ENCODE results near the gene MIPOL1.

MIPOL1 gene

DNA sequence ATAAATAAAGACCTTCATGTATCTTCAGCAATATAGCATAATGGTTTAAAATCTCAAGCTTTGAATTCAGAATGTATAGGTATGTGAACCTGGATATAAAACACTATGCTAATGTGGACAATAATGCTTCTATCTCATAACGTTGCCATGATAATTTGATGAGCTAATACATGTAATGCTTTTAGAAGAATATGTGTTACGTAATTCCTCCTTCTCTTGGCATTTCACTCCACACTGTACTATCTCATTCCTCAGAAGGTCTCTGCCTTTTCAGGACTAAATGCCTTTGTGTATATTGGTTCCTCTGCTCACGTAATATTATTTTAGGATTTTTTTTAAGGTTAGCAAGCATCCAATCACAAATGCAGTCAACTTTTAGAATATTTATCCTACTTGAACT lies 310.8 kb downstream of the MIPOL1 start (continued):
- TF ChIP-seq, protein P1, sequence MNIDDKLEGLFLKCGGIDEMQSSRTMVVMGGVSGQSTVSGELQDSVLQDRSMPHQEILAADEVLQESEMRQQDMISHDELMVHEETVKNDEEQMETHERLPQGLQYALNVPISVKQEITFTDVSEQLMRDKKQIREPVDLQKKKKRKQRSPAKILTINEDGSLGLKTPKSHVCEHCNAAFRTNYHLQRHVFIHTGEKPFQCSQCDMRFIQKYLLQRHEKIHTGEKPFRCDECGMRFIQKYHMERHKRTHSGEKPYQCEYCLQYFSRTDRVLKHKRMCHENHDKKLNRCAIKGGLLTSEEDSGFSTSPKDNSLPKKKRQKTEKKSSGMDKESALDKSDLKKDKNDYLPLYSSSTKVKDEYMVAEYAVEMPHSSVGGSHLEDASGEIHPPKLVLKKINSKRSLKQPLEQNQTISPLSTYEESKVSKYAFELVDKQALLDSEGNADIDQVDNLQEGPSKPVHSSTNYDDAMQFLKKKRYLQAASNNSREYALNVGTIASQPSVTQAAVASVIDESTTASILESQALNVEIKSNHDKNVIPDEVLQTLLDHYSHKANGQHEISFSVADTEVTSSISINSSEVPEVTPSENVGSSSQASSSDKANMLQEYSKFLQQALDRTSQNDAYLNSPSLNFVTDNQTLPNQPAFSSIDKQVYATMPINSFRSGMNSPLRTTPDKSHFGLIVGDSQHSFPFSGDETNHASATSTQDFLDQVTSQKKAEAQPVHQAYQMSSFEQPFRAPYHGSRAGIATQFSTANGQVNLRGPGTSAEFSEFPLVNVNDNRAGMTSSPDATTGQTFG (tag by site-specific recombination; IDR thresholded peaks at IDR 0.05; ENCODE audit: borderline replicate concordance), result no peak
- TF ChIP-seq MEIS1 (CRISPR knock-in tag; IDR thresholded peaks at IDR 0.05; ENCODE audit: borderline replicate concordance) (no peak), ZNF501 (tag by site-specific recombination; IDR thresholded peaks at IDR 0.05) (no peak), WT1 (tag by site-specific recombination; IDR thresholded peaks at IDR 0.05) (no peak), ZNF670 (tag by site-specific recombination; IDR thresholded peaks at IDR 0.05; ENCODE audit: low read depth) (no peak), ZNF561 (tag by site-specific recombination; IDR thresholded peaks at IDR 0.05; ENCODE audit: borderline replicate concordance) (no peak)
- TF ChIP-seq, protein P2, sequence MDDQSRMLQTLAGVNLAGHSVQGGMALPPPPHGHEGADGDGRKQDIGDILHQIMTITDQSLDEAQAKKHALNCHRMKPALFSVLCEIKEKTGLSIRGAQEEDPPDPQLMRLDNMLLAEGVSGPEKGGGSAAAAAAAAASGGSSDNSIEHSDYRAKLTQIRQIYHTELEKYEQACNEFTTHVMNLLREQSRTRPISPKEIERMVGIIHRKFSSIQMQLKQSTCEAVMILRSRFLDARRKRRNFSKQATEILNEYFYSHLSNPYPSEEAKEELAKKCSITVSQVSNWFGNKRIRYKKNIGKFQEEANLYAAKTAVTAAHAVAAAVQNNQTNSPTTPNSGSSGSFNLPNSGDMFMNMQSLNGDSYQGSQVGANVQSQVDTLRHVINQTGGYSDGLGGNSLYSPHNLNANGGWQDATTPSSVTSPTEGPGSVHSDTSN (CRISPR knock-in tag; IDR thresholded peaks at IDR 0.05), result no peak
- TF ChIP-seq, protein P3, sequence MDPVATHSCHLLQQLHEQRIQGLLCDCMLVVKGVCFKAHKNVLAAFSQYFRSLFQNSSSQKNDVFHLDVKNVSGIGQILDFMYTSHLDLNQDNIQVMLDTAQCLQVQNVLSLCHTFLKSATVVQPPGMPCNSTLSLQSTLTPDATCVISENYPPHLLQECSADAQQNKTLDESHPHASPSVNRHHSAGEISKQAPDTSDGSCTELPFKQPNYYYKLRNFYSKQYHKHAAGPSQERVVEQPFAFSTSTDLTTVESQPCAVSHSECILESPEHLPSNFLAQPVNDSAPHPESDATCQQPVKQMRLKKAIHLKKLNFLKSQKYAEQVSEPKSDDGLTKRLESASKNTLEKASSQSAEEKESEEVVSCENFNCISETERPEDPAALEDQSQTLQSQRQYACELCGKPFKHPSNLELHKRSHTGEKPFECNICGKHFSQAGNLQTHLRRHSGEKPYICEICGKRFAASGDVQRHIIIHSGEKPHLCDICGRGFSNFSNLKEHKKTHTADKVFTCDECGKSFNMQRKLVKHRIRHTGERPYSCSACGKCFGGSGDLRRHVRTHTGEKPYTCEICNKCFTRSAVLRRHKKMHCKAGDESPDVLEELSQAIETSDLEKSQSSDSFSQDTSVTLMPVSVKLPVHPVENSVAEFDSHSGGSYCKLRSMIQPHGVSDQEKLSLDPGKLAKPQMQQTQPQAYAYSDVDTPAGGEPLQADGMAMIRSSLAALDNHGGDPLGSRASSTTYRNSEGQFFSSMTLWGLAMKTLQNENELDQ (tag by site-specific recombination; IDR thresholded peaks at IDR 0.05; ENCODE audit: low read depth), result no peak
- TF ChIP-seq, protein P4, sequence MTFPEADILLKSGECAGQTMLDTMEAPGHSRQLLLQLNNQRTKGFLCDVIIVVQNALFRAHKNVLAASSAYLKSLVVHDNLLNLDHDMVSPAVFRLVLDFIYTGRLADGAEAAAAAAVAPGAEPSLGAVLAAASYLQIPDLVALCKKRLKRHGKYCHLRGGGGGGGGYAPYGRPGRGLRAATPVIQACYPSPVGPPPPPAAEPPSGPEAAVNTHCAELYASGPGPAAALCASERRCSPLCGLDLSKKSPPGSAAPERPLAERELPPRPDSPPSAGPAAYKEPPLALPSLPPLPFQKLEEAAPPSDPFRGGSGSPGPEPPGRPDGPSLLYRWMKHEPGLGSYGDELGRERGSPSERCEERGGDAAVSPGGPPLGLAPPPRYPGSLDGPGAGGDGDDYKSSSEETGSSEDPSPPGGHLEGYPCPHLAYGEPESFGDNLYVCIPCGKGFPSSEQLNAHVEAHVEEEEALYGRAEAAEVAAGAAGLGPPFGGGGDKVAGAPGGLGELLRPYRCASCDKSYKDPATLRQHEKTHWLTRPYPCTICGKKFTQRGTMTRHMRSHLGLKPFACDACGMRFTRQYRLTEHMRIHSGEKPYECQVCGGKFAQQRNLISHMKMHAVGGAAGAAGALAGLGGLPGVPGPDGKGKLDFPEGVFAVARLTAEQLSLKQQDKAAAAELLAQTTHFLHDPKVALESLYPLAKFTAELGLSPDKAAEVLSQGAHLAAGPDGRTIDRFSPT (tag by site-specific recombination; IDR thresholded peaks at IDR 0.05), result no peak

DNA sequence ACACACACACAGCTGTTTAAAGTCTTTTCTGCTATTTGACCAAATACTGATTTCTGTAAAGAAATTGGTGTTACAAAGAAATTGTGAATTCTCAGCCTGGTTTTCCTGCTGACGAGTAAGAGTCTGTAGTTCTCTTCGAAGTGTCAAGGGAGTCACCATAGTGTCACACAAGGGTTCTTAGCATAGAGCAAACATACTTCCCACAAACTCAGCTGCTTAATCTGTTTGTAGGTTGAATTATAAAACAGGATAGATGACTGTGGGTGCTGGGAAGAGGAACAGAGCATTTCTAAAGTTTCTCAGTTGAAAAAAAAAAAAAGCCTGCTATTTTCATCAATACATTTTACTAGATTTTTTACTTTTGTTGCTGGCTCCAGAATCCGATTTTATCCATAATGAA lies 314.4 kb downstream of the MIPOL1 start:
- CTCF ChIA-PET, result no interaction called here
- TF ChIP-seq ZNF19 (tag by site-specific recombination; IDR thresholded peaks at IDR 0.05; ENCODE audit: low read depth) (no peak), ZNF354C (tag by site-specific recombination; IDR thresholded peaks at IDR 0.05; ENCODE audit: borderline replicate concordance, low read depth) (no peak), ZNF155 (tag by site-specific recombination; IDR thresholded peaks at IDR 0.05) (no peak), ZNF433 (tag by site-specific recombination; IDR thresholded peaks at IDR 0.05; ENCODE audit: low read depth) (no peak), ZFP3 (tag by site-specific recombination; IDR thresholded peaks at IDR 0.05; ENCODE audit: low read depth) (no peak), ZNF843 (tag by site-specific recombination; IDR thresholded peaks at IDR 0.05) (no peak), ZNF791 (tag by site-specific recombination; IDR thresholded peaks at IDR 0.05) (no peak), ZNF292 (tag by site-specific recombination; IDR thresholded peaks at IDR 0.05; ENCODE audit: borderline replicate concordance, low read depth) (no peak)
- TF ChIP-seq, protein P5, sequence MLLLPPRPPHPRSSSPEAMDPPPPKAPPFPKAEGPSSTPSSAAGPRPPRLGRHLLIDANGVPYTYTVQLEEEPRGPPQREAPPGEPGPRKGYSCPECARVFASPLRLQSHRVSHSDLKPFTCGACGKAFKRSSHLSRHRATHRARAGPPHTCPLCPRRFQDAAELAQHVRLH (tag by site-specific recombination; IDR thresholded peaks at IDR 0.05), result no peak
- TF ChIP-seq, protein P6, sequence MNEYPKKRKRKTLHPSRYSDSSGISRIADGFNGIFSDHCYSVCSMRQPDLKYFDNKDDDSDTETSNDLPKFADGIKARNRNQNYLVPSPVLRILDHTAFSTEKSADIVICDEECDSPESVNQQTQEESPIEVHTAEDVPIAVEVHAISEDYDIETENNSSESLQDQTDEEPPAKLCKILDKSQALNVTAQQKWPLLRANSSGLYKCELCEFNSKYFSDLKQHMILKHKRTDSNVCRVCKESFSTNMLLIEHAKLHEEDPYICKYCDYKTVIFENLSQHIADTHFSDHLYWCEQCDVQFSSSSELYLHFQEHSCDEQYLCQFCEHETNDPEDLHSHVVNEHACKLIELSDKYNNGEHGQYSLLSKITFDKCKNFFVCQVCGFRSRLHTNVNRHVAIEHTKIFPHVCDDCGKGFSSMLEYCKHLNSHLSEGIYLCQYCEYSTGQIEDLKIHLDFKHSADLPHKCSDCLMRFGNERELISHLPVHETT (tag by site-specific recombination; IDR thresholded peaks at IDR 0.05), result no peak
- TF ChIP-seq, protein P7, sequence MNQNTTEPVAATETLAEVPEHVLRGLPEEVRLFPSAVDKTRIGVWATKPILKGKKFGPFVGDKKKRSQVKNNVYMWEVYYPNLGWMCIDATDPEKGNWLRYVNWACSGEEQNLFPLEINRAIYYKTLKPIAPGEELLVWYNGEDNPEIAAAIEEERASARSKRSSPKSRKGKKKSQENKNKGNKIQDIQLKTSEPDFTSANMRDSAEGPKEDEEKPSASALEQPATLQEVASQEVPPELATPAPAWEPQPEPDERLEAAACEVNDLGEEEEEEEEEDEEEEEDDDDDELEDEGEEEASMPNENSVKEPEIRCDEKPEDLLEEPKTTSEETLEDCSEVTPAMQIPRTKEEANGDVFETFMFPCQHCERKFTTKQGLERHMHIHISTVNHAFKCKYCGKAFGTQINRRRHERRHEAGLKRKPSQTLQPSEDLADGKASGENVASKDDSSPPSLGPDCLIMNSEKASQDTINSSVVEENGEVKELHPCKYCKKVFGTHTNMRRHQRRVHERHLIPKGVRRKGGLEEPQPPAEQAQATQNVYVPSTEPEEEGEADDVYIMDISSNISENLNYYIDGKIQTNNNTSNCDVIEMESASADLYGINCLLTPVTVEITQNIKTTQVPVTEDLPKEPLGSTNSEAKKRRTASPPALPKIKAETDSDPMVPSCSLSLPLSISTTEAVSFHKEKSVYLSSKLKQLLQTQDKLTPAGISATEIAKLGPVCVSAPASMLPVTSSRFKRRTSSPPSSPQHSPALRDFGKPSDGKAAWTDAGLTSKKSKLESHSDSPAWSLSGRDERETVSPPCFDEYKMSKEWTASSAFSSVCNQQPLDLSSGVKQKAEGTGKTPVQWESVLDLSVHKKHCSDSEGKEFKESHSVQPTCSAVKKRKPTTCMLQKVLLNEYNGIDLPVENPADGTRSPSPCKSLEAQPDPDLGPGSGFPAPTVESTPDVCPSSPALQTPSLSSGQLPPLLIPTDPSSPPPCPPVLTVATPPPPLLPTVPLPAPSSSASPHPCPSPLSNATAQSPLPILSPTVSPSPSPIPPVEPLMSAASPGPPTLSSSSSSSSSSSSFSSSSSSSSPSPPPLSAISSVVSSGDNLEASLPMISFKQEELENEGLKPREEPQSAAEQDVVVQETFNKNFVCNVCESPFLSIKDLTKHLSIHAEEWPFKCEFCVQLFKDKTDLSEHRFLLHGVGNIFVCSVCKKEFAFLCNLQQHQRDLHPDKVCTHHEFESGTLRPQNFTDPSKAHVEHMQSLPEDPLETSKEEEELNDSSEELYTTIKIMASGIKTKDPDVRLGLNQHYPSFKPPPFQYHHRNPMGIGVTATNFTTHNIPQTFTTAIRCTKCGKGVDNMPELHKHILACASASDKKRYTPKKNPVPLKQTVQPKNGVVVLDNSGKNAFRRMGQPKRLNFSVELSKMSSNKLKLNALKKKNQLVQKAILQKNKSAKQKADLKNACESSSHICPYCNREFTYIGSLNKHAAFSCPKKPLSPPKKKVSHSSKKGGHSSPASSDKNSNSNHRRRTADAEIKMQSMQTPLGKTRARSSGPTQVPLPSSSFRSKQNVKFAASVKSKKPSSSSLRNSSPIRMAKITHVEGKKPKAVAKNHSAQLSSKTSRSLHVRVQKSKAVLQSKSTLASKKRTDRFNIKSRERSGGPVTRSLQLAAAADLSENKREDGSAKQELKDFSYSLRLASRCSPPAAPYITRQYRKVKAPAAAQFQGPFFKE (tag by site-specific recombination; IDR thresholded peaks at IDR 0.05; ENCODE audit: borderline replicate concordance), result no peak
- no peak overlapping the region for H3K27ac ChIP-seq (ENCODE audit: extremely low read depth, low read depth, low read length)
- no peaks in the 10 kb centered on the region for H3K9me3 ChIP-seq (ENCODE audit: control insufficient read depth, insufficient read depth, low read depth, low read length)
- H3K36me3 ChIP-seq (ENCODE audit: control insufficient read depth in 2 of 2, insufficient read depth in 1 of 2, low read length in 2 of 2), result no peaks in the 10 kb centered on the region
- no peak overlapping the region for H3K4me3 ChIP-seq (ENCODE audit: low read depth, low read length)
- H3K4me1 ChIP-seq (ENCODE audit: control insufficient read depth, insufficient read depth, low read length), result no peaks in the 10 kb centered on the region
- POLR2A ChIA-PET, result no interaction called here
